Activated B cell treated with CpG ODN at 0.5 μM for 24 hours (primary cell): ENCODE data around the gene COA1. TPM values are rescaled to one million over a fixed set of nuclear protein-coding genes. Genes with fewer than 3 reads are reported as not detected.
A peak's percentile ranks its signal among the peaks of the same experiment; 100 is the strongest.

Experiments
- ATAC-seq: fragments of 200-7000 bp; cut with Tn5 transposase; one replicate; pipeline ENCODE4 v1.10.0; 2021; ENCODE audit warnings: low read depth, mild to moderate bottlenecking, moderate library complexity
- CTCF ChIA-PET: fragments of 350-600 bp; sonication (Branson Sonifier 250); formaldehyde crosslinking; loops from one replicate; lab custom pipeline; 2021; ENCODE audit warnings: antibody characterized with exemption; lab: Charles Lee
- POLR2A ChIA-PET: fragments of 350-600 bp; sonication (Branson Sonifier 250); formaldehyde crosslinking; loops from one replicate; lab custom pipeline; 2021; ENCODE audit warnings: antibody characterized with exemption; lab: Charles Lee
- DNase-seq: peaks from one replicate; pipeline ENCODE4 v3.0.0; 2022
- H3K27ac Mint-ChIP-seq: one replicate; pipeline ENCODE4 v1.8.0; 2020; ENCODE audit warnings: mixed read lengths
- H3K27me3 Mint-ChIP-seq: one replicate; pipeline ENCODE4 v1.8.0; 2021; ENCODE audit warnings: mixed read lengths
- H3K36me3 Mint-ChIP-seq: one replicate; pipeline ENCODE4 v1.8.0; 2021; ENCODE audit warnings: low read depth, mixed read lengths
- H3K4me1 Mint-ChIP-seq: one replicate; pipeline ENCODE4 v1.8.0; 2021; ENCODE audit warnings: mixed read lengths
- H3K4me3 Mint-ChIP-seq: one replicate; pipeline ENCODE4 v1.8.0; 2020; ENCODE audit warnings: mild to moderate bottlenecking, mixed read lengths
- H3K9me3 Mint-ChIP-seq: one replicate; pipeline ENCODE4 v1.8.0; 2020; ENCODE audit warnings: mixed read lengths
- intact Hi-C: fragments of 100-400 bp; cut with micrococcal nuclease; formaldehyde crosslinking; loops from one replicate; pipeline ENCODE4 v1.15.1; 2024
- total RNA-seq: library from RNA; stranded (reverse); gene quantifications from 2 replicates; pipeline ENCODE4 v1.2.3, GENCODE V29; 2022
- TF ChIP-seq, protein P1 (sequence below): fragments of 200-600 bp; IDR thresholded peaks from one replicate; pipeline ENCODE4 v1.8.0; 2022; ENCODE audit warnings: antibody characterized with exemption, mild to moderate bottlenecking

Gene COA1
- total RNA-seq, 1 donor from 2014 or later, result 56.9 TPM

- Mint-ChIP-seq H3K36me3 (no peaks in the 10 kb centered on the region), H3K4me1 (peaks cover 29% of the 10 kb centered on the region), H3K27me3 (no peaks in the 10 kb centered on the region), H3K27ac (no peak overlapping the region), H3K9me3 (no peaks in the 10 kb centered on the region), H3K4me3 (no peak overlapping the region)
- CTCF ChIA-PET, result no interaction called here
- intact Hi-C loops, result no loop called here
- ATAC-seq, result no peak
- no peak for DNase-seq
- TF ChIP-seq, protein P1, sequence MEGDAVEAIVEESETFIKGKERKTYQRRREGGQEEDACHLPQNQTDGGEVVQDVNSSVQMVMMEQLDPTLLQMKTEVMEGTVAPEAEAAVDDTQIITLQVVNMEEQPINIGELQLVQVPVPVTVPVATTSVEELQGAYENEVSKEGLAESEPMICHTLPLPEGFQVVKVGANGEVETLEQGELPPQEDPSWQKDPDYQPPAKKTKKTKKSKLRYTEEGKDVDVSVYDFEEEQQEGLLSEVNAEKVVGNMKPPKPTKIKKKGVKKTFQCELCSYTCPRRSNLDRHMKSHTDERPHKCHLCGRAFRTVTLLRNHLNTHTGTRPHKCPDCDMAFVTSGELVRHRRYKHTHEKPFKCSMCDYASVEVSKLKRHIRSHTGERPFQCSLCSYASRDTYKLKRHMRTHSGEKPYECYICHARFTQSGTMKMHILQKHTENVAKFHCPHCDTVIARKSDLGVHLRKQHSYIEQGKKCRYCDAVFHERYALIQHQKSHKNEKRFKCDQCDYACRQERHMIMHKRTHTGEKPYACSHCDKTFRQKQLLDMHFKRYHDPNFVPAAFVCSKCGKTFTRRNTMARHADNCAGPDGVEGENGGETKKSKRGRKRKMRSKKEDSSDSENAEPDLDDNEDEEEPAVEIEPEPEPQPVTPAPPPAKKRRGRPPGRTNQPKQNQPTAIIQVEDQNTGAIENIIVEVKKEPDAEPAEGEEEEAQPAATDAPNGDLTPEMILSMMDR, result no peak
- POLR2A ChIA-PET, result interaction anchor here (0.7 kb wide), 1 partner anchor 305 kb away, joined by 7 read pairs; no protein-coding TSS in a partner anchor
Observed at GRCh38 chr7:43761938-43762692, 32.8 kb upstream of the COA1 start.

GRCh38 chr7:43761382-43761781 lies 32.1 kb upstream of the COA1 start:
- Mint-ChIP-seq H3K36me3 (no peaks in the 10 kb centered on the region), H3K27me3 (no peaks in the 10 kb centered on the region), H3K4me1 (peaks cover 29% of the 10 kb centered on the region), H3K27ac (no peak overlapping the region), H3K9me3 (no peaks in the 10 kb centered on the region), H3K4me3 (no peak overlapping the region)
- ChIA-PET POLR2A (no interaction called here), CTCF (no interaction called here)
- ATAC-seq, result no peak
- TF ChIP-seq, protein P1, result no peak
- intact Hi-C loops, result no loop called here
- no peak for DNase-seq

- ATAC-seq (no peak), DNase-seq (no peak)
- no peaks in the 10 kb centered on the region for H3K27me3 Mint-ChIP-seq
- TF ChIP-seq, protein P1, result no peak
- peaks cover 29% of the 10 kb centered on the region for H3K4me1 Mint-ChIP-seq
- intact Hi-C loops, result no loop called here
- no peak overlapping the region for H3K27ac Mint-ChIP-seq
- ChIA-PET POLR2A (interaction anchor here (0.9 kb wide), 1 partner anchor 178 kb away, joined by 3 read pairs; the partner anchor contains the start of gene STK17A), CTCF (no interaction called here)
- no peaks in the 10 kb centered on the region for H3K36me3 Mint-ChIP-seq
- no peak overlapping the region for H3K4me3 Mint-ChIP-seq
- no peaks in the 10 kb centered on the region for H3K9me3 Mint-ChIP-seq
Observed at GRCh38 chr7:43760861-43761260, 31.5 kb upstream of the COA1 start.

- ChIA-PET CTCF (interaction anchor here (1.2 kb wide), 1 partner anchor 76 kb away, joined by 3 read pairs; no protein-coding TSS in a partner anchor), POLR2A (interaction anchor here (0.6 to 2.2 kb wide), 5 partner anchors 29 to 827 kb away, joined by 3 to 8 read pairs (median 5); partner anchors contain the start of genes COA1, MRPL32, PSMA2 and STK17A)
- peaks cover 20% of the 10 kb centered on the region for H3K4me1 Mint-ChIP-seq
- intact Hi-C loops, result loop anchor here (2.0 kb wide), 1 partner anchor 30 kb away; the partner anchor contains the start of gene COA1
- DNase-seq, result peak; percentile 49
- TF ChIP-seq, protein P1, result no peak
- H3K27ac Mint-ChIP-seq, result no peak overlapping the region
- peak overlapping the region; percentile 86 for H3K4me3 Mint-ChIP-seq
- ATAC-seq, result peak; percentile 71
- no peaks in the 10 kb centered on the region for H3K9me3 Mint-ChIP-seq
- no peaks in the 10 kb centered on the region for H3K36me3 Mint-ChIP-seq
- H3K27me3 Mint-ChIP-seq, result no peaks in the 10 kb centered on the region
Observed at GRCh38 chr7:43758822-43759683, 29.7 kb upstream of the COA1 start.
